Measurements from ENCODE around the gene VSIG8.
A peak's percentile ranks its signal among the peaks of the same experiment; 100 is the strongest.

VSIG8 gene

GRCh38 chr1:159854693-159855192 is 7.7 kb downstream of the VSIG8 start:
- peak; percentile 76 for DNase-seq

- DNase-seq: peak; percentile 58
These were observed 8.3 kb downstream of the VSIG8 start for GRCh38 chr1:159854116-159854692.

GRCh38 chr1:159853417-159854115 is 8.9 kb downstream of the VSIG8 start:
- DNase-seq: no peak

- DNase-seq: no peak
These were observed 11.1 kb downstream of the VSIG8 start for GRCh38 chr1:159851407-159851806.

GRCh38 chr1:159849626-159850366 is 12.7 kb downstream of the VSIG8 start:
- DNase-seq: no peak

DNA sequence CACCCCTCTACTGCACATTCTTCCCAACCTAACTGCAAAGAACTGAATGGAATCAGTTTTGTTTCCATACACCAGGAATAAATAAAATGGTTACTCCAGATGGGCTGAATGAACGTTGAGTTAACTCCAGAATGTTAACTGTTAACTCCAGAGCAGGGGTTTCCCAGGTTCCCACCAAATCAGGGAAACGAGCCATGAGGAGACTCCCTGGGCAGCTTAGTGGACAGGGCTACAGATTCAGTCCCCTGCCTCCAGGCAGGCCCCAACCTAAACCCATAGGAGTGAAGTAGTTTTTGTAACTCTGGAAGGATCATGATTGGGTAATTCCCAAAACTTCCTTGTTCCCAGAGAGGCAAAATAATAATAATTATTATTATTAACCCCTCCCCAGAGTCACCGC is 14.1 kb downstream of the VSIG8 start:
- DNase-seq: no peak

DNA sequence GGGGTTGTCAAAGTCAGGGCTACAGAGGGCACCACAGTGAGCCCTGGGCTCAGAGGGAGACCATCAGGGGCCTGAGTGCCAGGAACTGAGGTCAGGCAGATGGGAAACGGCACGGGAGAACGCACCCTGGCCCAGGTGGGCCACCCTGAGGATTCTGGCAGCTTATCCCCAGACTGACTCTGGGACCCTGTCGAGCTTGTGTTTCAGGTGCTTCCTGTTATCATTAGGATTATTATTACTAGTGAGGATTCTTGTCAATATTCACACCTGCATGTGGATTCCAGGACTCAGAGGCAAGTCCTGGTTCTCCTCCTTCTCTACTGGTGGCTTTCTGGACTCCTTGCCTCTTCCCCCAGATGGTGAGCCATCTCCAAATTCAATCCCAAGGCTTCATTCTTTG is 15.2 kb downstream of the VSIG8 start:
- DNase-seq: no peak

GRCh38 chr1:159845751-159846629 is 16.5 kb downstream of the VSIG8 start:
- no peak for DNase-seq

DNA sequence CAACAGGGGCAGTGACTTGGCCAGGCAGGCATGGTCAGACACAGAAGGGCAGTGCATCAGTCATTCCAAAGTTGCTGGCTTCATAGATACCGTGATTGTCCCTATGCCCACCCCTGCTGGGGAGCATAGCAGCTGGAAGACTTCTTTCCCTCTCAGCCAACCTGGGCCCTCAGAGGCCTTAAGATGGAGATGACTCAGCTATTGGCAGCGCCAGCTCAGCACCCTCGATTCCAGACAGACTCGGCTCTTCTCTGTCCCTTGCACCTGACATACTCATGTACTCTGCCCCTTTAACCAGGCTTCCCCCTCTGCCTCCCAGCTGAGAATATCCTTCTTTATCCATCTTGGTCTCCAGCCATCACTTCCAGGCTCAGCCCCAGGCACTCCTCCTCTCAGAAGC is 19.0 kb downstream of the VSIG8 start:
- DNase-seq: no peak

- DNase-seq: no peak
These were observed 20.7 kb downstream of the VSIG8 start for GRCh38 chr1:159841749-159842148.

DNA sequence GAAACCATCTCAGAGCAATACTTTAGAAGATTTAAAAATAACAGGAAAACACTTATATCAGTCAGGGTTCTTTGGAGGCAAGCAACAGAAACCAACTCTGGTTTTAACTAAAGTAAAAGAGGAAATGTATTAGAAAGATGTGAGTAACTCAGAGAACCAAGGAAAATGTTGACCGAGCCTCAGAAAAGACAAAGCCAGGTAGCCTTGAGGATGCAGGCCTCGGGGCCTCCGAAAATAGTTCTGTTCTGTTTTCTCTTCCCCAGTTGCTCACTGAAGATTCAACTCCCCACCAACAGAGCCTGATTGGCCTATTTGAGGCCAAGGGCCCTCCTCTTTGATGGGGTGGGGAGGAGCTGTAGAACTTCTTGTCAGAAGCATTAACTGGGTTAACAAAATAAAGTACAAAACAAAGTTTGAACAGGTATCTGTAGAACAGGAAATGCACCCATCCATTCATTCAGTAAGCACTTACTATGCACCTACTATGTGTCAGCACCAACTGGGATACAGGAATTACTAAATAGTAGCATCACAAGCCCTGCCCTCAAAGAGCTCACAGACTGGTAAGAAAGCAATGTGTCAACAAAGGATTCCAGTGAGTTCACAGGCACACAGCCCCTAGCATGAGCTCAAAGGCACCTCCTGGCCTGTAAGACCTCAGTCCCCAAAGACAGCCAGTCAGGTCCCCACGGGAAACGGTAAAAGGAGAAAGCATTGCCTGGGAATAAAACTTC is 23.2 kb downstream of the VSIG8 start:
- DNase-seq: no peak

DNA sequence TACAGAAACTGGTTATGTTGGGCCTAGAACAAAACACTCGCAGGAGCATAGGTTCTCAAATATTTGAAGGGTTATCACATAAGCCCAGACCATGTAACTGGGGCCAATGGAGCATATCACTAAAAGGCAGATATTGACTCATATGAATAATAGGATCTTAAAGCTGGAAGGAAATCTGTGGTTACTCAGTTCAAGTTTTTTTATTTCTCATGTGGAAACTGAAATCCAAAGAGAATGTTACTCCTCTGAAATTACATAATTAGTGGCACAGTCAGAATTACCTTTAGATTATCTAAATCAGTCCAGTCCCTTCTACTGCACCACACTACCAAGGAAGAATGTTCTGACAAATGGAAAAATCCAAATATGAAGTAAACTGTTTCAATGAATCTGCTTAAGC is 23.7 kb downstream of the VSIG8 start:
- DNase-seq: no peak

DNA sequence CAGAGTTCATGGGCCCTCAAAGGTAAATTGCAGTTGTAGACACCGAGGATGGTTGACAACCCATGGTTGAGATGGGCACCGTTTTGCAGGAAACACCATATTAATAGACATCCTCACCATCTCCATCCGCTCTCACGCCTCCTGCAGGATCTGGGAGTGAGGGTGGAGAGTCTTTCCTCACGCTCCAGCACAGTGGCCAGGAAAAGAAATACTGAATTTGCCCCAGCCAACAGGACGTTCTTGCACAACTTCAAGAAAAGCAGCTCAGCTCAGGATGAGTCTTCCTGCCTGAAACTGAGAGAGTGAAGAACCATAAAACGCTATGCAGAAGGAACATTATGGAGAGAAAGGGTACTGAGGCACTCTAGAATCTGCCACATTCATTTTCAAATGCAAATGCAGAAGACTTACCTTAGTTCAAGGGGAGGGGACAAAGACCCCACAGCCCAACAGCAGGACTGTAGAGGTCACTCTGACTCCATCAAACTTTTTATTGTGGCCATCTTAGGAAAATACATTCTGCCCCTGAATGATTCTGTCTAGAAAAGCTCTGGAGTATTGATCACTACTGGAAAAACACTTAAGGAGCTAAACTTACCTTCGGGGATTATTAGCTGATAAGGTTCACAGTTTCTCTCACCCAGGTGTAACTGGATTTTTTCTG is 26.5 kb downstream of the VSIG8 start:
- DNase-seq: no peak

- DNase-seq: no peak
These were observed 27.1 kb downstream of the VSIG8 start for GRCh38 chr1:159835356-159835755.

GRCh38 chr1:159832309-159832708 is 30.1 kb downstream of the VSIG8 start:
- no peak for DNase-seq

DNA sequence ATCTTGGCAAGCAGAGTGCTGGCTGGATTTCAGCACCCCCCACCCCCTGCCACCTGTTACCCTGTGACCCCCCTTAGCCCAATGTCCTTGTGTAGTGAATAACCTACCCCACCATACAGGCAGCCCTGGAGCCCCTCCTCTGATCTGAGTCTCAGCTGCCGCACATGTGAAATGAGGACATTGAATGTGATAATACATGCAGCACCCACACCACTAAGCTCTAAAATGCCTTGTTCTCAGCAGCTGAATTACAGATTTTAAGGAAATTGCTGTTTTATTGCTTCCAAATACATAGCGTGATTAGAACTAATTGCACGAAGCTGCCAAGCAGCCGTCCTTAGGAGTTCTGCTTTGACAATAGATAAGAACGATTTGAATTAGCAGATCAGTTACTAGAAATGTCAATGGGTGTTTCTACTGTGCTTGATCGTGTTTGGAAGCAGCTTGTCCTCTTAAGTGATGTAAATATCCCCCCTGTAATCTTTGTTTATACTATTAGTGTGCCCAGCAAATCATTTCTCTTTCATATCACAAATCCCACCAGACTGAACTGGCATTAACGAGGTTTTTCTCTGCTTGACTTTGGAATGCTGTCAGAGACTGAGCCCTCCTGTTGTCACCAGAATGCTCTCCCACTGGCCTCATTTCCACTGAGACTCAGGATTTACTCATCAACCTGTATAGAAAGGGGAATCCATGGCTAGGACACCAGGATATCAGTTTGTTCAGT is 30.9 kb downstream of the VSIG8 start:
- DNase-seq: peak; percentile 82

DNA sequence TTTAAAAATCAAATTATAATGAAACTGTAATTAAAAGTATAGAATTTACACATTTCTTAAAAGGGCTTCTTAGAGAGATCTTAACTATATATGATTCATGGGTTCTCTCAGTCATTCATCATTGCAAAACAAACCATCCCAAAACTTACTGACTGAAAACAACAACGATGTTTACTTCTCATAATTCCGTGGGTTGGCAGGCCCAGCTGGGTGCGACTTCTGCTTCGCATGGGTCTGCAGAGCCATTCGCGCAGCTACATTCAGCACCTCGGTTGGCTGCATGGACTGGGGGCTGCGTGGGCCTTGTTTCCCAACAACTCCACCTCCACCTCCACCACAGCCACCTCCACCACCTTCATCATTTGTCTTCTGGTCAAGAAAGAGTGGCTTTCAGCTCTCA is 31.7 kb downstream of the VSIG8 start:
- no peak for DNase-seq

- DNase-seq: no peak
These were observed 32.5 kb downstream of the VSIG8 start for GRCh38 chr1:159829822-159830465.

DNA sequence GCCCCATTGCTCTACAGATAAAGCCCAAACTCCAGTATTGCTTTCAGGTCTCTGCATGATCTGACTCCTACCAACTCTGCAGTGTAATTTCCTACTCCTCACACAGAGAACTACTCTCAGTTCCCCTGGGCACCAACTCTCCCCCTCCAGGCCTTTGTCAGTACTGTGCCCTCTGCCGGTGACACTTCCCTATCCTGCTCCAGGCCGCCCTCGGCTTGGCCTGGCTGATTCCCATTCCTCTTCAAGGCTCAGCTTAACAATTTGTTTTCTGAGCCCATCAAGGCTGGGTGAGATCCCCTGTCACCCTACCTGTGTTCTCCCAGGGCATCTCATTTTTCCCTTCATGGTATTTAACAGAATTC is 33.2 kb downstream of the VSIG8 start:
- DNase-seq: peak; percentile 43

DNA sequence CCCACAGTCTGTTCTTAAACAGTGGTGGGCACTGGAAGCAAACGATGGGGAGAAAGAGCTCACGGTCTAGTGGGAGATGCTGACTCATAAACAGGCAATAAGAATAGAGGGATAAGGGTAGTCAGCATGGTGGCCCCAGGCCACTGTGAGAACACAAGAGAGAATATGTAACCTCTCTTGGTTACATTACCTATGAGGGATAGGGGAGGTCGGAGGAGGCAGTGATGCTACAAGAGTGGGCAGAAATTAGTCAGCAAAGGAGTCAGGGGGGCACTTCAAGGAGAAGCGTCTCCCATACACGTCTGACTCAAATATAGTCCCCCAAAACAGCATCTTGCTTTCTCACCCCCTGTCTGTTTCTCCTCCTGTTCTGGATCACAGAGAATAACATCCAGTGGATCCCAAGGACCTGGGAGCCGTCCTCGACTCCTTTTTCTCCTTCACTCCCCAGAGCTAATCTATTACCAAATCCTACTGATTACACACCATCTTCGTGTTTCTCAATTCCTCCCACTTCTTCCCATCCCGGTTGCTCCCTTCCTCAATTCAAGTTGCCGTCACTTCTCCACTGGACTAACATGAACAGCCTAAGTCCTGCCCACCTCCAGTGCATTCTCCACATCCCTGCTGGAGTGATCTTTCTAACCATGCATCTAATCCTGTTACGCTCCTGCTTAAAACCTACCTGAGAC is 33.7 kb downstream of the VSIG8 start:
- no peak for DNase-seq

Data from NCI-H146 (cell line).